Measurements from ENCODE around the gene MTERF2. TPM values are rescaled to one million over a fixed set of nuclear protein-coding genes. Genes with fewer than 3 reads are reported as not detected.

MTERF2 gene
- total and polyA plus RNA-seq, 2 of the 13 experiments (the other 11 are each of a cell fraction or from before 2014, with no cell fraction given), result 8.0 to 11.6 TPM

- no peak for TF ChIP-seq DZIP1 (CRISPR knock-in tag; IDR thresholded peaks at IDR 0.05)
Observed at GRCh38 chr12:106975993-106976658, 10.8 kb downstream of the MTERF2 start (continued).

GRCh38 chr12:106975098-106975497 lies 11.8 kb downstream of the MTERF2 start:
- peaks cover 3 to 10% of the 10 kb centered on the region in 2 experiments for H3K36me3 ChIP-seq (replicated peaks in 1 of 2; ENCODE audit: control insufficient read depth in 1 of 2, insufficient read depth in 2 of 2, low read length in 2 of 2)
- peaks cover 5% of the 10 kb centered on the region for H3K79me2 ChIP-seq (ENCODE audit: insufficient read depth, low read length)
- in situ Hi-C loops (cut with HindIII; ENCODE audit: extremely low pct_ligation_motif_present, low pct_unique_long_range_greater_than_20kb) (no loop called here), intact Hi-C loops (cut with micrococcal nuclease; ENCODE audit: unreplicated experiment) (no loop called here)
- H3K9me3 ChIP-seq (ENCODE audit: low read length), result no peaks in the 10 kb centered on the region
- no peak overlapping the region for H3K4me3 ChIP-seq (replicated peaks in 1 of 3; ENCODE audit: insufficient read depth in 1 of 3, low read depth in 2 of 3, low read length in 3 of 3)
- DNase-seq (ENCODE audit: low spot score) (no peak), FAIRE-seq (no peak), ATAC-seq (peak; percentile 29)
- CTCF ChIA-PET (ENCODE audit: low intra/inter-chr PET ratio, low total read pairs), result no interaction called here
- peaks cover 91% of the 10 kb centered on the region for H3K4me1 ChIP-seq (ENCODE audit: insufficient read depth, low read length)
- H2AFZ ChIP-seq (ENCODE audit: low read length), result no peak overlapping the region
- 62% methylated on average over 8 of the region's 8 CpGs for WGBS (ENCODE audit: low lambda C conversion rate)
- H3K27ac ChIP-seq (ENCODE audit: extremely low read length, insufficient read depth, low read length), result peak overlapping the region; percentile 75
- no TSS peak for BruUV-seq (replicated peaks)
- H4K20me1 ChIP-seq (ENCODE audit: insufficient read depth, low read length), result peaks cover 6% of the 10 kb centered on the region; the same call in 1 of the 2 replicates
- POLR2A ChIA-PET, result interaction anchor here (0.6 to 5.5 kb wide), 5 partner anchors 12 to 569 kb away, joined by 3 to 50 read pairs (median 3); partner anchors contain the start of genes MTERF2 and TMEM263
- H3K9ac ChIP-seq (ENCODE audit: insufficient read depth, low read depth, low read length), result no peak overlapping the region
- peak overlapping the region; percentile 62 for H3K4me2 ChIP-seq (ENCODE audit: low read depth, low read length)
- no peaks in the 10 kb centered on the region for H3K27me3 ChIP-seq (ENCODE audit: control insufficient read depth in 1 of 2, insufficient read depth in 2 of 2, low read length in 2 of 2)
- TF ChIP-seq KDM3A (CRISPR knock-in tag; IDR thresholded peaks at IDR 0.05; ENCODE audit: low read depth), result no peak
- no peak for TF ChIP-seq E2F1 (CRISPR knock-in tag; IDR thresholded peaks at IDR 0.05)
- TF ChIP-seq ZNF687 (CRISPR knock-in tag; IDR thresholded peaks at IDR 0.05), result peak; percentile 37
- TF ChIP-seq ELF1 (CRISPR knock-in tag; IDR thresholded peaks at IDR 0.05), result no peak
- TF ChIP-seq ZSCAN30 (CRISPR knock-in tag; IDR thresholded peaks at IDR 0.05), result no peak
- peak; percentile 87; the same call in 1 of the 2 replicates for TF ChIP-seq ZNF460 (CRISPR knock-in tag; IDR thresholded peaks at IDR 0.05; ENCODE audit: borderline replicate concordance)
- peak; percentile 31; the same call in 1 of the 2 replicates for TF ChIP-seq ZNF609 (CRISPR knock-in tag; IDR thresholded peaks at IDR 0.05; ENCODE audit: borderline replicate concordance)
